GM23338 (cell line): Measurements from ENCODE around the gene BCR. TPM values are rescaled to one million over a fixed set of nuclear protein-coding genes. Genes with fewer than 3 reads are reported as not detected.

Experiments
- ATAC-seq: fragments of 200-7000 bp; cut with Tn5 transposase; 3 replicates; pipeline ENCODE4 v1.9.1; 2020
- DNase-seq: peaks from one replicate; pipeline ENCODE4 v3.0.0-alpha.2; 2015; ENCODE audit warnings: low spot score
- H2AFZ ChIP-seq: fragments of 200-600 bp; sonication (generic); 2 replicates; pipeline ENCODE4 v1.8.0; 2016; ENCODE audit warnings: antibody characterized with exemption, mild to moderate bottlenecking, moderate library complexity
- H3F3A ChIP-seq: fragments of 200-600 bp; sonication (generic); replicated peaks from 2 replicates; pipeline ENCODE4 v1.8.0; 2017; ENCODE audit warnings: antibody characterized with exemption, mixed run types, low read depth
- H3K27ac ChIP-seq: fragments of 200-600 bp; sonication (generic); 2 replicates; pipeline ENCODE4 v1.6.1; 2016; ENCODE audit warnings: low read depth
- H3K27me3 ChIP-seq: fragments of 200-600 bp; sonication (generic); 2 replicates; pipeline ENCODE4 v1.8.0; 2016; ENCODE audit warnings: mild to moderate bottlenecking, mixed run types, moderate library complexity; ENCODE audit not compliant: insufficient read depth
- H3K36me3 ChIP-seq: fragments of 200-600 bp; sonication (generic); 2 replicates; pipeline ENCODE4 v1.8.0; 2016; ENCODE audit warnings: mild to moderate bottlenecking; ENCODE audit not compliant: insufficient read depth
- H3K4me1 ChIP-seq: fragments of 200-600 bp; sonication (generic); 2 replicates; pipeline ENCODE4 v1.8.0; 2016; ENCODE audit warnings: mild to moderate bottlenecking, moderate library complexity; ENCODE audit not compliant: insufficient read depth
- H3K4me2 ChIP-seq: fragments of 200-600 bp; sonication (generic); 2 replicates; pipeline ENCODE4 v1.7.1; 2017; ENCODE audit warnings: mixed run types
- H3K4me3 ChIP-seq: fragments of 200-600 bp; sonication (generic); 2 replicates; pipeline ENCODE4 v1.6.1; 2016; ENCODE audit warnings: mixed run types
- H3K79me2 ChIP-seq: fragments of 200-600 bp; sonication (generic); replicated peaks from 2 replicates; pipeline ENCODE4 v1.8.0; 2017; ENCODE audit warnings: mild to moderate bottlenecking; ENCODE audit not compliant: insufficient read depth
- H3K9me2 ChIP-seq: fragments of 200-600 bp; sonication (generic); 2 replicates; pipeline ENCODE4 v1.8.0; 2017; ENCODE audit not compliant: insufficient read depth
- H4K20me1 ChIP-seq: fragments of 200-600 bp; sonication (generic); replicated peaks from 2 replicates; pipeline ENCODE4 v1.8.0; 2017; ENCODE audit warnings: mild to moderate bottlenecking; ENCODE audit not compliant: insufficient read depth
- H3K27ac Mint-ChIP-seq: 2 replicates; pipeline ENCODE4 v1.8.0; 2020; ENCODE audit warnings: inconsistent platforms, mild to moderate bottlenecking, moderate library complexity, mixed read lengths
- H3K27me3 Mint-ChIP-seq: 3 replicates; pipeline ENCODE4 v1.8.0; 2022; ENCODE audit warnings: low read depth, mild to moderate bottlenecking, moderate library complexity, mixed read lengths, inconsistent platforms; ENCODE audit not compliant: insufficient read depth, poor library complexity
- H3K36me3 Mint-ChIP-seq: 3 replicates; pipeline ENCODE4 v1.8.0; 2021; ENCODE audit warnings: low read depth, mild to moderate bottlenecking, inconsistent platforms, moderate library complexity, mixed read lengths
- H3K4me1 Mint-ChIP-seq: 3 replicates; pipeline ENCODE4 v1.8.0; 2020; ENCODE audit warnings: mild to moderate bottlenecking, inconsistent platforms, mixed read lengths
- H3K4me3 Mint-ChIP-seq: 3 replicates; pipeline ENCODE4 v1.8.0; 2021; ENCODE audit warnings: moderate library complexity, mild to moderate bottlenecking, inconsistent platforms, mixed read lengths
- H3K9me3 Mint-ChIP-seq: 3 replicates; pipeline ENCODE4 v1.8.0; 2020; ENCODE audit warnings: moderate library complexity, mild to moderate bottlenecking, inconsistent platforms, mixed read lengths
- CREB1 ChIP-seq: fragments of 250-450 bp; sonication (Bioruptor Pico); IDR thresholded peaks from 2 replicates; pipeline ENCODE4 v1.5.0; 2020; ENCODE audit warnings: low read depth, mild to moderate bottlenecking, moderate library complexity
- ETS1 ChIP-seq: IDR thresholded peaks from 2 replicates; pipeline ENCODE4 v1.6.1; 2016; ENCODE audit warnings: antibody characterized with exemption
- EZH2 ChIP-seq: fragments of 200-600 bp; sonication (generic); IDR thresholded peaks from one replicate; pipeline ENCODE4 v1.8.0; 2017; ENCODE audit warnings: antibody characterized with exemption, mild to moderate bottlenecking, low read depth; ENCODE audit not compliant: unreplicated experiment
- EZH2phosphoT487 ChIP-seq: fragments of 200-600 bp; sonication (generic); IDR thresholded peaks from one replicate; pipeline ENCODE4 v1.8.1; 2018; ENCODE audit warnings: antibody characterized with exemption; ENCODE audit not compliant: unreplicated experiment
- JUNB ChIP-seq: IDR thresholded peaks from one replicate; pipeline ENCODE4 v1.6.1; 2016; ENCODE audit warnings: antibody characterized with exemption; ENCODE audit not compliant: unreplicated experiment
- NANOG ChIP-seq: IDR thresholded peaks from 2 replicates; pipeline ENCODE4 v1.6.1; 2016; ENCODE audit warnings: antibody characterized with exemption, borderline replicate concordance
- POLR2AphosphoS5 ChIP-seq: IDR thresholded peaks from 2 replicates; pipeline ENCODE4 v1.6.1; 2016; ENCODE audit warnings: antibody characterized with exemption, low read depth
- STAT1 ChIP-seq: IDR thresholded peaks from one replicate; pipeline ENCODE4 v1.6.1; 2016; ENCODE audit warnings: antibody characterized with exemption; ENCODE audit not compliant: unreplicated experiment
- ZNF114 ChIP-seq: fragments of 250-450 bp; sonication (Bioruptor Pico); IDR thresholded peaks from 2 replicates; pipeline ENCODE4 v1.5.0; 2020; ENCODE audit warnings: mild to moderate bottlenecking, moderate library complexity
- ZNF331 ChIP-seq: fragments of 250-450 bp; sonication (Bioruptor Pico); IDR thresholded peaks from 2 replicates; pipeline ENCODE4 v1.5.0; 2020; ENCODE audit warnings: low read depth, mild to moderate bottlenecking, moderate library complexity
- polyA plus RNA-seq: library from polyadenylated mRNA; unstranded; fragments of >200 nt; fragmentation: Nextera tagmentation; extraction: Ambion mirVana; gene quantifications from 2 replicates; pipeline ENCODE4 v1.2.1, GENCODE V29; 2016
- total RNA-seq: library from RNA; depleted of rRNA; stranded (reverse); fragments of >200 nt; shearing (Covaris generic); gene quantifications from 2 replicates; pipeline ENCODE4 v1.2.3, GENCODE V29; 2014
- TF ChIP-seq, protein P1 (sequence below), 2 experiments: fragments of 200-600 bp in 1 of 2; sonication (generic) in 1 of 2; conservative IDR thresholded peaks; 2 replicates each; pipeline versions ENCODE4 v1.5.1 to v1.6.1; 2016 to 2017; ENCODE audit warnings: antibody characterized with exemption in 2 of 2, low read depth in 2 of 2, mild to moderate bottlenecking in 2 of 2, moderate library complexity in 1 of 2
- TF ChIP-seq, protein P2 (sequence below): fragments of 250-450 bp; sonication (Bioruptor Pico); IDR thresholded peaks from 2 replicates; pipeline ENCODE4 v1.5.0; 2020; ENCODE audit warnings: mild to moderate bottlenecking, moderate library complexity
- TF ChIP-seq, protein P3 (sequence below): IDR thresholded peaks from one replicate; pipeline ENCODE4 v1.6.1; 2018; ENCODE audit warnings: antibody characterized with exemption; ENCODE audit not compliant: unreplicated experiment

BCR gene
- total and polyA plus RNA-seq, 2 experiments from 2014 or later = 17.7 to 121 TPM

DNA sequence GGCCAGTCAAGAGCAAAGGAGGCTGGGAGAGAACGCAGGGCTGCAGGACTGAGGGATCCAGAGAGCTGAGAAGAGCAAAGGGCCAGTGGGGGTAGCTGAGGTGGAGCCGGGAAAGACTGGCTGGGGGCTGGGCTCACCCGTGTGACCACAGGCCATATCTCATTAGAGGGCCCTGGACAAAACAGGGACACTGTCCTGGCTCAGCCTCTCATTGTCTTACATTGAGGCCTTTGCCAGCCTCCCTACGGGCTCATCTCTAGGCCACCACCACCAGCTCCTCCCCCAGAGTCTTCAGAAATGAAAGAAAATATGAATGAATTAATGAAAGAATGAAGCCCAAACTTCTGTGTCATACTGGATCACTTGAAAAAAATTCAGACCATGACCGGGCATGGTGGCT is 25.8 kb upstream of the BCR start:
- Histone ChIP-seq H3K9me2 (no peaks in the 10 kb centered on the region), H3K27me3 (no peaks in the 10 kb centered on the region), H3K36me3 (no peaks in the 10 kb centered on the region), H3K27ac (no peak overlapping the region), H3K4me2 (no peak overlapping the region), H4K20me1 (no peaks in the 10 kb centered on the region), H3K4me3 (no peak overlapping the region), H3F3A (no peaks in the 10 kb centered on the region), H2AFZ (no peak overlapping the region), H3K79me2 (no peaks in the 10 kb centered on the region), H3K4me1 (peaks cover 8% of the 10 kb centered on the region)
- peaks cover 26% of the 10 kb centered on the region for H3K27me3 Mint-ChIP-seq
- no peak overlapping the region for H3K27ac Mint-ChIP-seq
- H3K36me3 Mint-ChIP-seq = no peaks in the 10 kb centered on the region
- peaks cover 42% of the 10 kb centered on the region for H3K4me1 Mint-ChIP-seq
- H3K4me3 Mint-ChIP-seq = no peak overlapping the region
- no peak for ATAC-seq
- H3K9me3 Mint-ChIP-seq = no peaks in the 10 kb centered on the region; the same call in 2 of the 3 replicates
- TF ChIP-seq NANOG (no peak), POLR2AphosphoS5 (no peak), ZNF114 (no peak), JUNB (no peak), STAT1 (no peak), EZH2phosphoT487 (no peak), CREB1 (no peak), ETS1 (no peak), EZH2 (no peak), ZNF331 (CRISPR knock-in tag) (no peak)
- TF ChIP-seq, protein P1, sequence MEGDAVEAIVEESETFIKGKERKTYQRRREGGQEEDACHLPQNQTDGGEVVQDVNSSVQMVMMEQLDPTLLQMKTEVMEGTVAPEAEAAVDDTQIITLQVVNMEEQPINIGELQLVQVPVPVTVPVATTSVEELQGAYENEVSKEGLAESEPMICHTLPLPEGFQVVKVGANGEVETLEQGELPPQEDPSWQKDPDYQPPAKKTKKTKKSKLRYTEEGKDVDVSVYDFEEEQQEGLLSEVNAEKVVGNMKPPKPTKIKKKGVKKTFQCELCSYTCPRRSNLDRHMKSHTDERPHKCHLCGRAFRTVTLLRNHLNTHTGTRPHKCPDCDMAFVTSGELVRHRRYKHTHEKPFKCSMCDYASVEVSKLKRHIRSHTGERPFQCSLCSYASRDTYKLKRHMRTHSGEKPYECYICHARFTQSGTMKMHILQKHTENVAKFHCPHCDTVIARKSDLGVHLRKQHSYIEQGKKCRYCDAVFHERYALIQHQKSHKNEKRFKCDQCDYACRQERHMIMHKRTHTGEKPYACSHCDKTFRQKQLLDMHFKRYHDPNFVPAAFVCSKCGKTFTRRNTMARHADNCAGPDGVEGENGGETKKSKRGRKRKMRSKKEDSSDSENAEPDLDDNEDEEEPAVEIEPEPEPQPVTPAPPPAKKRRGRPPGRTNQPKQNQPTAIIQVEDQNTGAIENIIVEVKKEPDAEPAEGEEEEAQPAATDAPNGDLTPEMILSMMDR (conservative IDR thresholded peaks at IDR 0.05; ENCODE audit: low read depth in 2 of 2) = no peak
- TF ChIP-seq, protein P2, sequence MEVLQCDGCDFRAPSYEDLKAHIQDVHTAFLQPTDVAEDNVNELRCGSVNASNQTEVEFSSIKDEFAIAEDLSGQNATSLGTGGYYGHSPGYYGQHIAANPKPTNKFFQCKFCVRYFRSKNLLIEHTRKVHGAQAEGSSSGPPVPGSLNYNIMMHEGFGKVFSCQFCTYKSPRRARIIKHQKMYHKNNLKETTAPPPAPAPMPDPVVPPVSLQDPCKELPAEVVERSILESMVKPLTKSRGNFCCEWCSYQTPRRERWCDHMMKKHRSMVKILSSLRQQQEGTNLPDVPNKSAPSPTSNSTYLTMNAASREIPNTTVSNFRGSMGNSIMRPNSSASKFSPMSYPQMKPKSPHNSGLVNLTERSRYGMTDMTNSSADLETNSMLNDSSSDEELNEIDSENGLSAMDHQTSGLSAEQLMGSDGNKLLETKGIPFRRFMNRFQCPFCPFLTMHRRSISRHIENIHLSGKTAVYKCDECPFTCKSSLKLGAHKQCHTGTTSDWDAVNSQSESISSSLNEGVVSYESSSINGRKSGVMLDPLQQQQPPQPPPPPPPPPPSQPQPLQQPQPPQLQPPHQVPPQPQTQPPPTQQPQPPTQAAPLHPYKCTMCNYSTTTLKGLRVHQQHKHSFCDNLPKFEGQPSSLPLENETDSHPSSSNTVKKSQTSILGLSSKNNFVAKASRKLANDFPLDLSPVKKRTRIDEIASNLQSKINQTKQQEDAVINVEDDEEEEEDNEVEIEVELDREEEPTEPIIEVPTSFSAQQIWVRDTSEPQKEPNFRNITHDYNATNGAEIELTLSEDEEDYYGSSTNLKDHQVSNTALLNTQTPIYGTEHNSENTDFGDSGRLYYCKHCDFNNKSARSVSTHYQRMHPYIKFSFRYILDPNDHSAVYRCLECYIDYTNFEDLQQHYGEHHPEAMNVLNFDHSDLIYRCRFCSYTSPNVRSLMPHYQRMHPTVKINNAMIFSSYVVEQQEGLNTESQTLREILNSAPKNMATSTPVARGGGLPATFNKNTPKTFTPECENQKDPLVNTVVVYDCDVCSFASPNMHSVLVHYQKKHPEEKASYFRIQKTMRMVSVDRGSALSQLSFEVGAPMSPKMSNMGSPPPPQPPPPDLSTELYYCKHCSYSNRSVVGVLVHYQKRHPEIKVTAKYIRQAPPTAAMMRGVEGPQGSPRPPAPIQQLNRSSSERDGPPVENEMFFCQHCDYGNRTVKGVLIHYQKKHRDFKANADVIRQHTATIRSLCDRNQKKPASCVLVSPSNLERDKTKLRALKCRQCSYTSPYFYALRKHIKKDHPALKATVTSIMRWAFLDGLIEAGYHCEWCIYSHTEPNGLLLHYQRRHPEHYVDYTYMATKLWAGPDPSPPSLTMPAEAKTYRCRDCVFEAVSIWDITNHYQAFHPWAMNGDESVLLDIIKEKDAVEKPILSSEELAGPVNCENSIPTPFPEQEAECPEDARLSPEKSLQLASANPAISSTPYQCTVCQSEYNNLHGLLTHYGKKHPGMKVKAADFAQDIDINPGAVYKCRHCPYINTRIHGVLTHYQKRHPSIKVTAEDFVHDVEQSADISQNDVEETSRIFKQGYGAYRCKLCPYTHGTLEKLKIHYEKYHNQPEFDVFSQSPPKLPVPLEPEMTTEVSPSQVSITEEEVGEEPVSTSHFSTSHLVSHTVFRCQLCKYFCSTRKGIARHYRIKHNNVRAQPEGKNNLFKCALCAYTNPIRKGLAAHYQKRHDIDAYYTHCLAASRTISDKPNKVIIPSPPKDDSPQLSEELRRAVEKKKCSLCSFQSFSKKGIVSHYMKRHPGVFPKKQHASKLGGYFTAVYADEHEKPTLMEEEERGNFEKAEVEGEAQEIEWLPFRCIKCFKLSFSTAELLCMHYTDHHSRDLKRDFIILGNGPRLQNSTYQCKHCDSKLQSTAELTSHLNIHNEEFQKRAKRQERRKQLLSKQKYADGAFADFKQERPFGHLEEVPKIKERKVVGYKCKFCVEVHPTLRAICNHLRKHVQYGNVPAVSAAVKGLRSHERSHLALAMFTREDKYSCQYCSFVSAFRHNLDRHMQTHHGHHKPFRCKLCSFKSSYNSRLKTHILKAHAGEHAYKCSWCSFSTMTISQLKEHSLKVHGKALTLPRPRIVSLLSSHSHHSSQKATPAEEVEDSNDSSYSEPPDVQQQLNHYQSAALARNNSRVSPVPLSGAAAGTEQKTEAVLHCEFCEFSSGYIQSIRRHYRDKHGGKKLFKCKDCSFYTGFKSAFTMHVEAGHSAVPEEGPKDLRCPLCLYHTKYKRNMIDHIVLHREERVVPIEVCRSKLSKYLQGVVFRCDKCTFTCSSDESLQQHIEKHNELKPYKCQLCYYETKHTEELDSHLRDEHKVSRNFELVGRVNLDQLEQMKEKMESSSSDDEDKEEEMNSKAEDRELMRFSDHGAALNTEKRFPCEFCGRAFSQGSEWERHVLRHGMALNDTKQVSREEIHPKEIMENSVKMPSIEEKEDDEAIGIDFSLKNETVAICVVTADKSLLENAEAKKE = no peak
- TF ChIP-seq, protein P3, sequence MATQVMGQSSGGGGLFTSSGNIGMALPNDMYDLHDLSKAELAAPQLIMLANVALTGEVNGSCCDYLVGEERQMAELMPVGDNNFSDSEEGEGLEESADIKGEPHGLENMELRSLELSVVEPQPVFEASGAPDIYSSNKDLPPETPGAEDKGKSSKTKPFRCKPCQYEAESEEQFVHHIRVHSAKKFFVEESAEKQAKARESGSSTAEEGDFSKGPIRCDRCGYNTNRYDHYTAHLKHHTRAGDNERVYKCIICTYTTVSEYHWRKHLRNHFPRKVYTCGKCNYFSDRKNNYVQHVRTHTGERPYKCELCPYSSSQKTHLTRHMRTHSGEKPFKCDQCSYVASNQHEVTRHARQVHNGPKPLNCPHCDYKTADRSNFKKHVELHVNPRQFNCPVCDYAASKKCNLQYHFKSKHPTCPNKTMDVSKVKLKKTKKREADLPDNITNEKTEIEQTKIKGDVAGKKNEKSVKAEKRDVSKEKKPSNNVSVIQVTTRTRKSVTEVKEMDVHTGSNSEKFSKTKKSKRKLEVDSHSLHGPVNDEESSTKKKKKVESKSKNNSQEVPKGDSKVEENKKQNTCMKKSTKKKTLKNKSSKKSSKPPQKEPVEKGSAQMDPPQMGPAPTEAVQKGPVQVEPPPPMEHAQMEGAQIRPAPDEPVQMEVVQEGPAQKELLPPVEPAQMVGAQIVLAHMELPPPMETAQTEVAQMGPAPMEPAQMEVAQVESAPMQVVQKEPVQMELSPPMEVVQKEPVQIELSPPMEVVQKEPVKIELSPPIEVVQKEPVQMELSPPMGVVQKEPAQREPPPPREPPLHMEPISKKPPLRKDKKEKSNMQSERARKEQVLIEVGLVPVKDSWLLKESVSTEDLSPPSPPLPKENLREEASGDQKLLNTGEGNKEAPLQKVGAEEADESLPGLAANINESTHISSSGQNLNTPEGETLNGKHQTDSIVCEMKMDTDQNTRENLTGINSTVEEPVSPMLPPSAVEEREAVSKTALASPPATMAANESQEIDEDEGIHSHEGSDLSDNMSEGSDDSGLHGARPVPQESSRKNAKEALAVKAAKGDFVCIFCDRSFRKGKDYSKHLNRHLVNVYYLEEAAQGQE = no peak
- no peak for DNase-seq
